ENCODE results near the gene REPS2.

Gene REPS2

GRCh38 chrX:16971694-16972093, 25.2 kb downstream of the REPS2 start:
- DNase-seq (ENCODE audit: low read depth) = no peak
- in situ Hi-C loops (cut with HindIII; ENCODE audit: low sequenced_read_pairs) = no loop called here
- H3K4me3 ChIP-seq (ENCODE audit: low read depth, low read length) = no peak overlapping the region
- TF ChIP-seq CTCF (IDR thresholded peaks at IDR 0.05; ENCODE audit: low read depth, low read length, missing control alignments) = no peak

GRCh38 chrX:16975233-16975632, 28.8 kb downstream of the REPS2 start:
- in situ Hi-C loops (cut with HindIII; ENCODE audit: low sequenced_read_pairs) = no loop called here
- no peak for TF ChIP-seq CTCF (IDR thresholded peaks at IDR 0.05; ENCODE audit: low read depth, low read length, missing control alignments)
- no peak for DNase-seq (ENCODE audit: low read depth)
- no peak overlapping the region for H3K4me3 ChIP-seq (ENCODE audit: low read depth, low read length)

- in situ Hi-C loops (cut with HindIII; ENCODE audit: low sequenced_read_pairs) = no loop called here
- H3K4me3 ChIP-seq (ENCODE audit: low read depth, low read length) = no peak overlapping the region
- no peak for TF ChIP-seq CTCF (IDR thresholded peaks at IDR 0.05; ENCODE audit: low read depth, low read length, missing control alignments)
- DNase-seq (ENCODE audit: low read depth) = no peak
Measured at GRCh38 chrX:16977771-16978170, 31.3 kb downstream of the REPS2 start.

GRCh38 chrX:16978193-16978984, 31.9 kb downstream of the REPS2 start:
- in situ Hi-C loops (cut with HindIII; ENCODE audit: low sequenced_read_pairs) = no loop called here
- H3K4me3 ChIP-seq (ENCODE audit: low read depth, low read length) = no peak overlapping the region
- no peak for TF ChIP-seq CTCF (IDR thresholded peaks at IDR 0.05; ENCODE audit: low read depth, low read length, missing control alignments)
- DNase-seq (ENCODE audit: low read depth) = no peak

GRCh38 chrX:16979226-16979625, 32.8 kb downstream of the REPS2 start:
- in situ Hi-C loops (cut with HindIII; ENCODE audit: low sequenced_read_pairs) = no loop called here
- TF ChIP-seq CTCF (IDR thresholded peaks at IDR 0.05; ENCODE audit: low read depth, low read length, missing control alignments) = no peak
- no peak for DNase-seq (ENCODE audit: low read depth)
- H3K4me3 ChIP-seq (ENCODE audit: low read depth, low read length) = no peak overlapping the region

- no peak overlapping the region for H3K4me3 ChIP-seq (ENCODE audit: low read depth, low read length)
- in situ Hi-C loops (cut with HindIII; ENCODE audit: low sequenced_read_pairs) = no loop called here
- no peak for TF ChIP-seq CTCF (IDR thresholded peaks at IDR 0.05; ENCODE audit: low read depth, low read length, missing control alignments)
- no peak for DNase-seq (ENCODE audit: low read depth)
Measured at GRCh38 chrX:16981209-16981608, 34.8 kb downstream of the REPS2 start.

All from astrocyte of the cerebellum (primary cell).